Measurements from ENCODE around the gene CHADL. TPM values are rescaled to one million over a fixed set of nuclear protein-coding genes. Genes with fewer than 3 reads are reported as not detected.

CHADL gene
- polyA plus RNA-seq (2012; ENCODE audit: low read depth, missing spikeins): not detected

DNA sequence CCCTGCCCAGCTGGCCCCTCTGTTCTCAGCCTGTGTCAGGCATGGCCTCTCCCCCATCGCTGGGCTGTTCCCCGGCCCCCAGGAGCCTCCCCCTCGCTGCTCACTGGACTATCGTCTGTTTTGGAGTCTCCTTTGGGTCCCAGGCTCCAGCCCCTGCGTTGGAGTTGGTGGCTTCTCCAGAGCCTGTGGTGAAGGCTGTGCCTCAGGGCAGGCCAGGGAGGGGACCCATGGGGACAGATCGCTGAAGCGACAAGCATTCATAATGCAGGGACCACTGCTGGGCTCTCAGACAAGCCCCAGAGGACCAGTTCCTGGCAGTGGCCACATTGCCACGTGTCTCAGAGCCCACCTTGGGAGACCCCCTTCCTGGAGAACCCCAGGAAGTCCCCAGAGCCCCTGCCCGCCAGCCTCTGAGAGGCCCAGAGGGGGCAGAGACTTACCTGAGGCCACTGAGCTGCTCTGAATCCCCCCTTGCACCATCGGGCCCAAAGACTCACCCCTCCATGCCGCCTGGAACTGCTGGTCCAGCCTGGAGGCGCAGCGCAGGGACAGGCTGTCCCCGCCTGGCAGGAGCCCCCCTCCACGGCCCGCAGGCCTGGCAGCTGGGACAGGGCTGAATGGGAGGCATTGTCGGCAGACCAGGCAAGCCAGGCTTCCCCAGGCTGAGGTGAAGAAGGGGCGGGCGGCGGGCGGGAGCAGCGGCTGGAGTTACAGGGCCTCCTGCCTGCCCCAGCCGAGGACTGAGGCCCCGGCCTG is at the start of gene CHADL:
Gene CHADL, minus strand, starts transcription at position 555 of the 756 bp plus-strand sequence. Its CDS starts 50 bp downstream, at position 505.
- TF ChIP-seq POLR2AphosphoS5 (IDR thresholded peaks at IDR 0.05; ENCODE audit: low read depth, low read length) (no peak), POU2F2 (IDR thresholded peaks at IDR 0.05; ENCODE audit: low read depth, low read length) (no peak), TAF1 (IDR thresholded peaks at IDR 0.05; ENCODE audit: low read depth, low read length) (no peak), PAX5 (IDR thresholded peaks at IDR 0.05; ENCODE audit: insufficient read depth, low read length, severe bottlenecking) (no peak), POLR2A (IDR thresholded peaks at IDR 0.05; ENCODE audit: low read depth, low read length) (no peak), SPI1 (IDR thresholded peaks at IDR 0.05; ENCODE audit: low read depth, low read length) (no peak)
- no peak for FAIRE-seq
- DNase-seq (ENCODE audit: insufficient read length, low spot score): no peak

DNA sequence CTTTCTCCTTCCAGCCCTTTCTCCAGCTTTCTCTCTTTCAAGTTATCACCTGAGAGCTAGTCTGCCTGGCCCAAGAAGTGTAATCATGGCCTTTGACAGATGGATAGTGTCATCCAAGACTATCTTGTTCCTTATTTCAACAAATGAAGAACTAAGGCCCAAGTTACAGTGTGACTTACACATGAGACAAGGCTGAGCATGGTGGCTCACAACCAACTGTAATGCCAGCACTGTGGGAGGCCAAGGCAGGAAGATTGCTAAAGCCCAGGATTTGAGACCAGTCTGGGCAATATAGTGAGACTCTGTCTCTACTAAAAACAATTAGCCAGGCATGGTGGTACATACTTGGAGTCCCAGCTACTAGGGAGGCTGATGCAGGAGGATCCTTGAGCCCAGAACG is 48.9 kb upstream of the CHADL start:
- DNase-seq (ENCODE audit: insufficient read length, low spot score): no peak
- FAIRE-seq: no peak
- TF ChIP-seq POLR2A (IDR thresholded peaks at IDR 0.05; ENCODE audit: low read depth, low read length) (no peak), SPI1 (IDR thresholded peaks at IDR 0.05; ENCODE audit: low read depth, low read length) (no peak), TAF1 (IDR thresholded peaks at IDR 0.05; ENCODE audit: low read depth, low read length) (no peak), POU2F2 (IDR thresholded peaks at IDR 0.05; ENCODE audit: low read depth, low read length) (no peak), PAX5 (IDR thresholded peaks at IDR 0.05; ENCODE audit: insufficient read depth, low read length, severe bottlenecking) (no peak), POLR2AphosphoS5 (IDR thresholded peaks at IDR 0.05; ENCODE audit: low read depth, low read length) (no peak)

DNA sequence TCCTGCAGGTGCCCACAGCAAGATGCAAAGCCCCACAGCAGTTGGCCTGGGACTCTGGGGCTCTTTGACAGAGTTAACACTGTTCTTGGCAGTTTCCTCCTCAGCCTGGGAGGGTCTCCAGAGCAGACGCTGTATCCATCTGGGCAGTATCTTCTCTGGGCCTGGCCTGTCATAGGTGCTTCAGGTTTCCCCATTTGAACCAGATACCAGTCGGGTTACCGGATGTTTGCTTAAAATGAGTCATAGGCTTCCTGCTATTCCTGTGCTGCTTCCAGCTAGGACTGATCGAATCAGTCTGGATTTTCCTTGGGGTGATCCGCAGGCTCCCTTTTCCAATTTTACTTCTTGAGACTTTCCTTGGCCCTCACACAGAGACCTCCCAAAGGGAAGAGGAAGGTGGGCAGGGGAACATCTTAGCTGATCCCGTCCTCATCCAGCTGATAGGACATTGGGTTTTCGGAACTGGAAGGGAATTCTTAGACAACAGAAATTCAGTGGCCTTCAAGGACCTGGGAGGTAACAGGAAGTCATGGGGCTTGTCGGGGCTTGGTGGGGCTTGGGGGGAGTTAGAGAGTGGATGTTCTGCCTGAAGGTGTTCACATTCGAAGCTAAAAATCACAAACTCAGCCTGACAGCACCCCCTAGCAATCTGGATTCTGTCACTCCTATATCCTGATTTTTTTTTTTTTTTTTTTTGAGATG is 47.7 kb upstream of the CHADL start:
- DNase-seq (ENCODE audit: insufficient read length, low spot score): no peak

GRCh38 chr22:41286639-41287091 is 45.9 kb upstream of the CHADL start:
- FAIRE-seq (no peak), DNase-seq (ENCODE audit: insufficient read length, low spot score) (no peak)
- TF ChIP-seq POU2F2 (IDR thresholded peaks at IDR 0.05; ENCODE audit: low read depth, low read length) (no peak), TAF1 (IDR thresholded peaks at IDR 0.05; ENCODE audit: low read depth, low read length) (no peak), POLR2AphosphoS5 (IDR thresholded peaks at IDR 0.05; ENCODE audit: low read depth, low read length) (peak; percentile 50; the same call in 1 of the 2 replicates), SPI1 (IDR thresholded peaks at IDR 0.05; ENCODE audit: low read depth, low read length) (peak; percentile 57), PAX5 (IDR thresholded peaks at IDR 0.05; ENCODE audit: insufficient read depth, low read length, severe bottlenecking) (no peak), POLR2A (IDR thresholded peaks at IDR 0.05; ENCODE audit: low read depth, low read length) (no peak)

More for the DNA sequence above, 47.7 kb upstream of the CHADL start:
- FAIRE-seq: no peak
- TF ChIP-seq POLR2A (IDR thresholded peaks at IDR 0.05; ENCODE audit: low read depth, low read length): no peak
- TF ChIP-seq SPI1 (IDR thresholded peaks at IDR 0.05; ENCODE audit: low read depth, low read length): no peak
- no peak for TF ChIP-seq TAF1 (IDR thresholded peaks at IDR 0.05; ENCODE audit: low read depth, low read length)
- no peak for TF ChIP-seq POU2F2 (IDR thresholded peaks at IDR 0.05; ENCODE audit: low read depth, low read length)
- TF ChIP-seq PAX5 (IDR thresholded peaks at IDR 0.05; ENCODE audit: insufficient read depth, low read length, severe bottlenecking): no peak
- no peak for TF ChIP-seq POLR2AphosphoS5 (IDR thresholded peaks at IDR 0.05; ENCODE audit: low read depth, low read length)

DNA sequence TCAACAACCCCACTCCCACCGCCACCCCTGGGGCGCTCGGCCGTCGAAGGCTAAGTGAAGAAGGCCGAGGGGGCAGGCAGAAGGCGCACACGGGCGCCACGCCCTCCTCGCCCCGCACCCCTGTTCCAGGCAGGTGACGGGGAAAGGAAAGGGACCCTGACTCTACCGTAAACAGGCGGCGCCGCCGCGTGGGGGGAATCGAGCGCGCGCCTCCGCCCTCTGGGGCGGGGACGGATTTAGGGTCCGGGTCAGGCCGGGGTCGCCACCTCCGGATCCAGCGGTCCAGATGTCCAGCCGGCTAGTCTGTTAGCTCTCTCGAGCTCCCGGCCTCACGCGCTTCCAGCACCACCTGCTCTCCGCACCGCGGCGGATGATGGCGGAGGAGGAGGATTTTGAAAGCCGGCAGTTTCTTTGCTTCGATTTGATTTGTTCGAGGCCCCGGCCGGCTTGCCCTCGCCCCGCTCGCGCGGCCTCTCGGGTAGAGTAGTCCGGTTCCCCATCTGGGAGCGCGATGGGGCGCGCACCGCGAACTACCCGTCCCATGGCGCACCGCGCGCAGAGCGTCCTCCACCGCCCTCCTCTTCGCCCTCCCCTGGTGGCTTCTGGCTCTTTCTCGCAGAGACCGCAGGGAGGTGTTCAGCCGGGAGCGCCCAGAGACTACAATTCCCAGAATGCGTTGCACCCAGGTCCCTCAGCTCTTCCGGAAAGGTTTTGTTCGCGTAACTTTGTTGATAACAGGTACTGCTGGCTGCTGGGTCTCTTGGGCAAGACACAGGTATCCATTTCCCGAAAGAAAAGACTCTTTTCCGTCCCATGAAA is 45.3 kb upstream of the CHADL start, which contains the start of gene RANGAP1:
Gene RANGAP1, minus strand, starts transcription at position 368 of the 819 bp plus-strand sequence. CDS start 5,143 bp downstream, outside the sequence.
- TF ChIP-seq POLR2A (IDR thresholded peaks at IDR 0.05; ENCODE audit: low read depth, low read length): peak; percentile 82
- TF ChIP-seq PAX5 (IDR thresholded peaks at IDR 0.05; ENCODE audit: insufficient read depth, low read length, severe bottlenecking): no peak
- TF ChIP-seq SPI1 (IDR thresholded peaks at IDR 0.05; ENCODE audit: low read depth, low read length): no peak
- peak; percentile 84 for TF ChIP-seq POLR2AphosphoS5 (IDR thresholded peaks at IDR 0.05; ENCODE audit: low read depth, low read length)
- no peak for TF ChIP-seq POU2F2 (IDR thresholded peaks at IDR 0.05; ENCODE audit: low read depth, low read length)
- TF ChIP-seq TAF1 (IDR thresholded peaks at IDR 0.05; ENCODE audit: low read depth, low read length): peak; percentile 51; the same call in 1 of the 2 replicates
- FAIRE-seq (peak; percentile 98), DNase-seq (ENCODE audit: insufficient read length, low spot score) (peak; percentile 96)

DNA sequence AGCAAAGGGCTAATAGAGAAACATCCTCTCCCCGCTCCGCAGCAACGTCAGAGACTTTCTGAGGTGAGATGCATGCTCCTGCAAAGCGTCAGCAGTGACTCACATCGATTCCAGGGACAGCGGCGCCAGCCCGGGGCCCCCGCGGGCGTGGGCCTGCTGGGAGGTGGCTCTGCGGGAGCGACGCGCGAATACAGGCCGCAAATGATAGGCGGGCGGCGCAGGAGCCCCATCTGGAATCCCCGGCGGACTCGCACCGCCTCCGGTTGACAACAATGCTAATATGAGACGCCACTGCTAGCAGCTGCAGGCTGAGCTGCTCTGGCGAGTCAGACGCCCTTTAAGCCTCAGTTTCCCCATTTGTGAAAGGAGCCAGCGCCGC is 44.7 kb upstream of the CHADL start:
- TF ChIP-seq SPI1 (IDR thresholded peaks at IDR 0.05; ENCODE audit: low read depth, low read length): no peak
- no peak for TF ChIP-seq POLR2A (IDR thresholded peaks at IDR 0.05; ENCODE audit: low read depth, low read length)
- no peak for TF ChIP-seq PAX5 (IDR thresholded peaks at IDR 0.05; ENCODE audit: insufficient read depth, low read length, severe bottlenecking)
- TF ChIP-seq TAF1 (IDR thresholded peaks at IDR 0.05; ENCODE audit: low read depth, low read length): peak; percentile 47; the same call in 1 of the 2 replicates
- peak; percentile 85; the same call in 1 of the 2 replicates for TF ChIP-seq POU2F2 (IDR thresholded peaks at IDR 0.05; ENCODE audit: low read depth, low read length)
- TF ChIP-seq POLR2AphosphoS5 (IDR thresholded peaks at IDR 0.05; ENCODE audit: low read depth, low read length): peak; percentile 44; the same call in 1 of the 2 replicates
- DNase-seq (ENCODE audit: insufficient read length, low spot score) (peak; percentile 69), FAIRE-seq (peak; percentile 73)

DNA sequence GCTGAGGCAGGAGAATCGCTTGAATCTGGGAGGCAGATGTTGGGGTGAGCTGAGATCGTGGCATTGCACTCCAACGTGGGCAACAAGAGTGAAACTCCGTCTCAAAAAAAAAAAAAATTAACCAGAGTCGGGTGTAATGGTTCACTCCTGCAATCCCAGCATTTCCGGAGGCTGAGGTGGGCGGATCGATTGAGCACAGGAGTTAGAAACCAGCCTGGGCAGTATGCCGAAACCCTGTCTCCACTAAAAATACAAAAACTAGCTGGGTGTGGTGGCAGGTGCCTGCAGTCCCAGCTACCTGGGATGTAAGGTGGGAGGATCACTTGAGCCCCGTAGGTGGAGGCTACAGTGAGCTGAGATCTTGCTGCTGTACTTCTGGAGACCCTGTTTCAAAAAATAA is 43.7 kb upstream of the CHADL start:
- no peak for DNase-seq (ENCODE audit: insufficient read length, low spot score)
- no peak for TF ChIP-seq TAF1 (IDR thresholded peaks at IDR 0.05; ENCODE audit: low read depth, low read length)
- no peak for TF ChIP-seq POLR2AphosphoS5 (IDR thresholded peaks at IDR 0.05; ENCODE audit: low read depth, low read length)
- no peak for TF ChIP-seq POLR2A (IDR thresholded peaks at IDR 0.05; ENCODE audit: low read depth, low read length)
- TF ChIP-seq POU2F2 (IDR thresholded peaks at IDR 0.05; ENCODE audit: low read depth, low read length): no peak
- no peak for TF ChIP-seq SPI1 (IDR thresholded peaks at IDR 0.05; ENCODE audit: low read depth, low read length)
- no peak for FAIRE-seq

DNA sequence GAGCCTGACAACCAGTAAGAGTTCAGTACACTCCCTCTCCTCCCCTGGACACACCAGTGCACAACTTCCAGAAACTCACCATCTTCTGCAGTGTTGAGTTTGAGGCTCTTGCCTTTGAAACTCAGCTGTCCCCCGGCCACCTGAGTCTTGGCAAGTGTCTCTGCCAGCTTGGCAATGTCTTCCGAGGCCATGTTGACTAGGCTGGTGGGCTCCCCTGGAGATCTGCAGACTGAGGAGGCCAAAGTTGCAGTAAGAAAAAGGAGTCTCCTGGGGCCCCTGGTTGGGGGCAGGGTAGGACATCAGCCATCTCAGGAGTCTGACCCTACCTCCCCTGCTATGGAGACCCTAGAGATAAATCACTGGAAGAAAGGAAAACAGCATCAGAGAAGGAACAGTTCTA is 40.1 kb upstream of the CHADL start:
- no peak for DNase-seq (ENCODE audit: insufficient read length, low spot score)
- TF ChIP-seq POLR2A (IDR thresholded peaks at IDR 0.05; ENCODE audit: low read depth, low read length) (no peak), TAF1 (IDR thresholded peaks at IDR 0.05; ENCODE audit: low read depth, low read length) (no peak), POLR2AphosphoS5 (IDR thresholded peaks at IDR 0.05; ENCODE audit: low read depth, low read length) (no peak), SPI1 (IDR thresholded peaks at IDR 0.05; ENCODE audit: low read depth, low read length) (no peak), PAX5 (IDR thresholded peaks at IDR 0.05; ENCODE audit: insufficient read depth, low read length, severe bottlenecking) (no peak), POU2F2 (IDR thresholded peaks at IDR 0.05; ENCODE audit: low read depth, low read length) (no peak)
- FAIRE-seq: no peak
